ENCODE measurements around the gene RAPGEF2.

RAPGEF2 gene

DNA sequence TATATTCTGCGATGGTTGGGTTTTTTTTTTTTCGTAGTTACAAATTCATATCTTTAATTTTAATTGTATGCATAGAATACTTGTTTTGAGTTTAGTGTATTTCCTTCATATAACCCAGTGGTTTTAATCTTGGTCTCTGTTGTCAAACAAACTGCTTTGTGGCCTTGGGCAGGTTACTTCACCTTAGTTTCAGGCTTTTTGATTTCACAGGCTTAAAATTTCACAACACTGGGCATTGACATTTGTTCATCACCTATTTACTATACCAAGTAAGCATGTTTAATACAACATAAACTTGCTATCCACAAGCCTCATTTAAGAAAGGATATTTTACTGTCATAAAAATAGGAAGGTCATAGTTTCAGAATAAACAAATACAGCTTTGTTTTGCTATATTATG, 14.7 kb downstream of the RAPGEF2 start:
- TF ChIP-seq, protein P1, sequence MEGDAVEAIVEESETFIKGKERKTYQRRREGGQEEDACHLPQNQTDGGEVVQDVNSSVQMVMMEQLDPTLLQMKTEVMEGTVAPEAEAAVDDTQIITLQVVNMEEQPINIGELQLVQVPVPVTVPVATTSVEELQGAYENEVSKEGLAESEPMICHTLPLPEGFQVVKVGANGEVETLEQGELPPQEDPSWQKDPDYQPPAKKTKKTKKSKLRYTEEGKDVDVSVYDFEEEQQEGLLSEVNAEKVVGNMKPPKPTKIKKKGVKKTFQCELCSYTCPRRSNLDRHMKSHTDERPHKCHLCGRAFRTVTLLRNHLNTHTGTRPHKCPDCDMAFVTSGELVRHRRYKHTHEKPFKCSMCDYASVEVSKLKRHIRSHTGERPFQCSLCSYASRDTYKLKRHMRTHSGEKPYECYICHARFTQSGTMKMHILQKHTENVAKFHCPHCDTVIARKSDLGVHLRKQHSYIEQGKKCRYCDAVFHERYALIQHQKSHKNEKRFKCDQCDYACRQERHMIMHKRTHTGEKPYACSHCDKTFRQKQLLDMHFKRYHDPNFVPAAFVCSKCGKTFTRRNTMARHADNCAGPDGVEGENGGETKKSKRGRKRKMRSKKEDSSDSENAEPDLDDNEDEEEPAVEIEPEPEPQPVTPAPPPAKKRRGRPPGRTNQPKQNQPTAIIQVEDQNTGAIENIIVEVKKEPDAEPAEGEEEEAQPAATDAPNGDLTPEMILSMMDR (IDR thresholded peaks at IDR 0.05): no peak

DNA sequence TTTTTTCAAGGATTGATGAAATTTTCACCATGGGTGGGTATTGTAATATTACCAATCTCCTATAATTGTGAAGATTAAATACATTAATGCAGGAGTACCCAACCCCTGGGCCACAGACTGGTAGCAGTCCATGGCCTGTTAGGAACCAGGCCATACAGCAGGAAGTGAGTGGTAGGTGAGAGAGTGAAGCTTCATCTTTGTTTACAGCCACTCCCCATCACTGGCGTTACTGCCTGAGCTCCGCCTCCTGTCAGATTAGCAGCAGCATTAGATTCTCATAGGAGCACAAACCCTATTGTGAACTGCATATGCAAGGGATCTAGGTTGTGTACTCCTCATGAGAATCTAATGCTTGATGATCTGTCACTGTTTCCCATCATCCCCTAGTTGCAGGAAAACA, 15.1 kb downstream of the RAPGEF2 start:
- TF ChIP-seq, protein P1 (IDR thresholded peaks at IDR 0.05): no peak

DNA sequence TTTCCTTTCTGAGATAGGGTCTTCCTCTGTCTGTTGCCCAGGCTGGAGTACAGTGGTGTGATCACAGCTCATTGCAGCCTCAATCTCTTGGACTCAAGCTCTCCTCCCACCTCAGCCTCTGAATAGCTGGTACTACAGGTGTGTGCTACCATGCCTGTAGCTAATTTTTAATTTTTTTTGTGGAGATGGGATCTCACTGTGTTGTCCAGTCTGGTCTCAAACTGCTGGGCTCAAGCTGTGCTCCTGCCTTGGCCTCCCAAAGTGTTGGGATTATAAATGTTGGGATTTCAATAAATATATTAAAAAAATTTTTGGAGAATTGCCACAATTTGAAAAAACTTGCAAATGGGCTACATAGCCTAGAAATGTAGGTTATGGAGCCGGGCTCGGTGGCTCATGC, 18.5 kb downstream of the RAPGEF2 start:
- TF ChIP-seq, protein P1 (IDR thresholded peaks at IDR 0.05): no peak

DNA sequence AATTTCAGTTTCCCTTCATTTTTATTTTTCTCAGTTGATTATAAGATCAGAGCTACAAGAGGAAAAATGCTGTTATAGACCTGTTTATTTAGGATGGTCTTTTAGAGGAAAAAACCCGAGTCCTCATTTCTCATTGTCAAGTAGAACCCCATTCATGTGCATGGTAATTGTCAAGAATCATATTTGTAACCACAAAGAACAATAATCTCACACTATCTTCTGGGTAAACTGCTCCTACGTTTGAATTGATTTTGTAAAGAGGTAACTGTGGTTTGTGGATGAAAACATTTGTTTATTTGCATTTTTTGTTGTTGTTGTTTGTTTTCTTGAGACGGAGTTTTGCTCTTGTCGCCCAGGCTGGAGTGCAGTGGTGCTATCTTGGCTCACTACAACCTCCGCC, 23.8 kb downstream of the RAPGEF2 start:
- TF ChIP-seq, protein P1 (IDR thresholded peaks at IDR 0.05): no peak

DNA sequence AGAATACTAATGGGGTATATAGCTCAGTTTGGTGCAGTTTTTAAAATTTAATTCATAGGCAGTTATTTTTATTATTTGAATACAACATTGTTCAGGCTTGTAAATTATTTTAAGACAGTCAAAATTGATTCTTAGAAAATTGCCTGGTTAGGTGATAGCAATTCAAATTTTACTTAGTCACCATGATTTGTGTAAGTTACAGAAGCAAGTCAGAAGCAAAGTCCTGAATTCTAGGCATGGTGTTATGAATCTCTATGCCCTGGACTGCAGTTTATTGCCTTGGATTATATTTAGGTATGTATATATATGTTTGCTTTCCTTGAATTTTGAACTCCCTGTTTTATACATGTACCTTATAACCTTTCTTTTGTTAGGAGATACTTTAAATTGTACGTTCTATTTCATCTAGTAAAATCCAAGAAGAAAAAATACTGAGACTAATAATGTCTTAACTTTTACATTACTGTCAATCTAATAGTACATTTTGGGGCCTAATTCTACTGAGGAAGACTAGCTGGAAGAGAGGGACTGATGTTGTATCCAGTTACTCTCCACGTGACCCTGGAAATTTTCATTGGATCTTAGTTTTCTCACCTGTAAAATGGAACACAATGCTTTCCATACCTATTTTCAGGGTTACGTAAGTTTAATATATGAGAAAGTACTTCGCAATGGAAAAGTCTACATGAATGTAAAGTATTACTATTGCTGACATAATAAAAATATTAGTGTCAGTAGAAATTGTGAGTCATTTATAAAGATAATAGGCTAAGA, 25.1 kb downstream of the RAPGEF2 start:
- TF ChIP-seq, protein P1 (IDR thresholded peaks at IDR 0.05): no peak

DNA sequence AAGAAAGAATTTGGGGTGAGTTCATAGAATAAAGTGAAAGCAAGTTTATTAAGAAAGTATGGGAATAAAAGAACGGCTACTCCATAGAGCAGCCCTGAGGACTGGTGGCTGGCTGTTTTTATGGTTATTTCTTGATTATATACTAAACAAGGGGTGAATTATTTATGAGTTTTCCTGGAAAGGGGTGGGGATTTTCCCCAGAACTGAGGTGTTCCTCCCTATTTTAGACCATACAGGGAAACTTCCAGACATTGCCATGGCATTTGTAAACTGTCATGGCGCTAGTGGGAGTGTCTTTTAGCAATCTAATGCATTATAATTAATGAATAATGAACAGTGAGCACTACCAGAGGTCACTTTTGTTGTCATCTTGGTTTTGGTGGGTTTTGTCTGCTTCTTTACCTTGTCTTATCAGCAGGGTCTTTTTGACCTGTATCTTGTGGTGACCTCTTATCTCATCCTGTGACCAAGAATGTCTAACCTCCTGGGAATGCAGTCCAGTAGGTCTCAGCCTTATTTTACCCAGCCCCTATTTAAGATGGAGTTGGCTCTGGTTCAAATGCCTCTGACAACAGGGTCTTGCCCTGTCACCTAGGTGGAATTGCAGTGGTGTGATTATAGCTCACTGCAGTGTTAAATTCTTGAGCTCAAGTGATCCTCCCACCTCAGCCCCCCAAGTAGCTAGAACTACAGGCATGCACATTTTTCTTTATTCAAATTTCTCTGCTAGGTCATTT, 27.1 kb downstream of the RAPGEF2 start:
- TF ChIP-seq, protein P1 (IDR thresholded peaks at IDR 0.05): no peak

DNA sequence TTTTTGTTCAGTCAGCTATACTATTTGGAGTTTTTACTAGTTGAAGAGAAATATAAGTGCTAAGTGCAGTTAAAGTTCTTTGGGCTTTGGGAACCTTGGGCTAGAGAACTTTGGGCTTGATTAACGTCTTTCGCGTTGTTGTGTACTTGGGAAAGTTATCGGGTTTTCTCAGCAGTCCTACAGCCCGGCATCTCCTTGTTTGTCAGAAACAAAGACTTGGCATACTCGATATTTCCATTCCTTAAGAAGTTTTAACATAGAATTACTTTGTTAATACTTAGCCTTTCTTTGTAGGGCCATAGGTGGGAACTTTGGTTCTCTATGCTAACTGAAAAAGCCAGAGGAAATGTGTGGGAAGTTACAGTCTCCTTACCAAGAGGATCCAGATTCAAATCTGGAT, 28.7 kb downstream of the RAPGEF2 start:
- TF ChIP-seq, protein P1 (IDR thresholded peaks at IDR 0.05): no peak

All from LNCAP (cell line).